SK-N-SH (cell line): ENCODE measurements around the gene TMEM132D.

Experiments
- EP300 ChIP-seq, 2 experiments: IDR thresholded peaks; 2 replicates each; pipeline versions ENCODE4 v1.4.0 to v1.6.1; 2012; ENCODE audit warnings: borderline replicate concordance in 1 of 2, low read depth in 1 of 2, low read length in 1 of 2
- RCOR1 ChIP-seq: fragments of 150-350 bp; IDR thresholded peaks from 2 replicates; pipeline ENCODE4 v1.6.1; 2017; ENCODE audit warnings: antibody characterized with exemption, low read length
- TF ChIP-seq, protein P1 (sequence below): fragments of 200-600 bp; sonication (generic); IDR thresholded peaks from 2 replicates; pipeline ENCODE4 v1.6.1; 2017; ENCODE audit warnings: antibody characterized with exemption, mild to moderate bottlenecking, moderate library complexity

- TF ChIP-seq, protein P1, sequence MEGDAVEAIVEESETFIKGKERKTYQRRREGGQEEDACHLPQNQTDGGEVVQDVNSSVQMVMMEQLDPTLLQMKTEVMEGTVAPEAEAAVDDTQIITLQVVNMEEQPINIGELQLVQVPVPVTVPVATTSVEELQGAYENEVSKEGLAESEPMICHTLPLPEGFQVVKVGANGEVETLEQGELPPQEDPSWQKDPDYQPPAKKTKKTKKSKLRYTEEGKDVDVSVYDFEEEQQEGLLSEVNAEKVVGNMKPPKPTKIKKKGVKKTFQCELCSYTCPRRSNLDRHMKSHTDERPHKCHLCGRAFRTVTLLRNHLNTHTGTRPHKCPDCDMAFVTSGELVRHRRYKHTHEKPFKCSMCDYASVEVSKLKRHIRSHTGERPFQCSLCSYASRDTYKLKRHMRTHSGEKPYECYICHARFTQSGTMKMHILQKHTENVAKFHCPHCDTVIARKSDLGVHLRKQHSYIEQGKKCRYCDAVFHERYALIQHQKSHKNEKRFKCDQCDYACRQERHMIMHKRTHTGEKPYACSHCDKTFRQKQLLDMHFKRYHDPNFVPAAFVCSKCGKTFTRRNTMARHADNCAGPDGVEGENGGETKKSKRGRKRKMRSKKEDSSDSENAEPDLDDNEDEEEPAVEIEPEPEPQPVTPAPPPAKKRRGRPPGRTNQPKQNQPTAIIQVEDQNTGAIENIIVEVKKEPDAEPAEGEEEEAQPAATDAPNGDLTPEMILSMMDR: no peak
- TF ChIP-seq EP300 (IDR thresholded peaks at IDR 0.05; ENCODE audit: borderline replicate concordance in 1 of 2, low read depth in 1 of 2, low read length in 1 of 2): no peak
- no peak for TF ChIP-seq RCOR1
Measured at GRCh38 chr12:129540249-129540648, 363.6 kb downstream of the TMEM132D start.
